NCI-H2107 (cell line): ENCODE results near the gene TRIM72.
A peak's percentile ranks its signal among the peaks of the same experiment; 100 is the strongest.
"Not testable (repeated sequence)": the region's sequence is repeated elsewhere in the genome, so short reads cannot be mapped to it uniquely, and the experiment has no call there.

Experiments used
- DNase-seq: peaks from one replicate; lab custom pipeline; 2025; lab: John Stamatoyannopoulos, UW

The TRIM72 gene

GRCh38 chr16:31190818-31191444 is 23.0 kb upstream of the TRIM72 start:
- no peak for DNase-seq

GRCh38 chr16:31191697-31192428 is 22.1 kb upstream of the TRIM72 start:
- DNase-seq = no peak

- no peak for DNase-seq
Observed at GRCh38 chr16:31192856-31193642, 20.9 kb upstream of the TRIM72 start.

- DNase-seq = no peak
Observed at GRCh38 chr16:31193874-31194273, 20.0 kb upstream of the TRIM72 start.

- DNase-seq = no peak
Observed at GRCh38 chr16:31194898-31195297, 19.0 kb upstream of the TRIM72 start.

GRCh38 chr16:31195861-31196260 is 18.1 kb upstream of the TRIM72 start:
- DNase-seq = not testable (repeated sequence)

- no peak for DNase-seq
Observed at GRCh38 chr16:31196324-31197088, 17.4 kb upstream of the TRIM72 start.

- DNase-seq = no peak
Observed at GRCh38 chr16:31198207-31198882, 15.6 kb upstream of the TRIM72 start.

GRCh38 chr16:31199430-31200041 is 14.4 kb upstream of the TRIM72 start:
- DNase-seq = no peak

GRCh38 chr16:31200111-31200510 is 13.8 kb upstream of the TRIM72 start:
- DNase-seq = not testable (repeated sequence)

GRCh38 chr16:31200821-31201568 is 12.9 kb upstream of the TRIM72 start:
- no peak for DNase-seq

- DNase-seq = no peak
Observed at GRCh38 chr16:31201582-31202413, 12.1 kb upstream of the TRIM72 start.

- DNase-seq = no peak
Observed at GRCh38 chr16:31202414-31203375, 11.2 kb upstream of the TRIM72 start, which contains the start of gene PYCARD. PYCARD (minus strand) TSS chr16:31202760; CDS start chr16:31202690, 70 bp downstream.

- no peak for DNase-seq
Observed at GRCh38 chr16:31204871-31205666, 8.8 kb upstream of the TRIM72 start.

- DNase-seq = no peak
Observed at GRCh38 chr16:31206776-31207175, 7.1 kb upstream of the TRIM72 start.

- no peak for DNase-seq
Observed at GRCh38 chr16:31213342-31213741, 577 bp upstream of the TRIM72 start.

- DNase-seq = peak; percentile 8
Observed at GRCh38 chr16:31214708-31215286, 878 bp downstream of the TRIM72 start.
